GM20431 (cell line): ENCODE measurements around the gene CEACAM4.
"Not testable (repeated sequence)": the region's sequence is repeated elsewhere in the genome, so short reads cannot be mapped to it uniquely, and the experiment has no call there.

Experiments
- in situ Hi-C: fragments of 300-500 bp; cut with MseI, MboI; formaldehyde crosslinking; loops from one replicate; pipeline ENCODE4 v1.15.0; 2020; ENCODE audit warnings: low sequenced_read_pairs; ENCODE audit not compliant: unreplicated experiment

The CEACAM4 gene

DNA sequence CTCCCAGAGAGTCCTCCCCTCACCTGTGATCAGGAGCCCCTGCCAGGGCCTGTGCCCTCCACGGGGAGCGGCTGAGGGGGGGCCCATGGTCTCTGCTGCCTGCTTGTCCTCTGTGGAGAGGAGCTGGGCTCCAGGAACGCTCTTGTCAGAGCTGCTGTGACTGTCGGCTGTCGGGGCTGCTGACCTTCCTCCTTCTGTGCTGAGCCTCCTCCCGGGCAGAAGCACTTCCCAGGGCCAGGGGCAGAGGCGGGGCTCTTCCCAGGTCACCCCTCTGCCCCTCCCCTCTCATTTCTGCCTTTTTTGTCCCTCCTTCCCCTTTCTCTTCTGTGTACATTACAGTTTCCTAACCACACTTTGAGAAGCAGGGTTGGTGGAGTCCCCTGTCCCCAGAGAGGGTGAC is at the start of gene CEACAM4:
TSS of gene CEACAM4 (minus strand) at position 198 of the 400 bp plus-strand sequence. CDS start at position 87, 111 bp downstream.
- in situ Hi-C loops = no loop called here

DNA sequence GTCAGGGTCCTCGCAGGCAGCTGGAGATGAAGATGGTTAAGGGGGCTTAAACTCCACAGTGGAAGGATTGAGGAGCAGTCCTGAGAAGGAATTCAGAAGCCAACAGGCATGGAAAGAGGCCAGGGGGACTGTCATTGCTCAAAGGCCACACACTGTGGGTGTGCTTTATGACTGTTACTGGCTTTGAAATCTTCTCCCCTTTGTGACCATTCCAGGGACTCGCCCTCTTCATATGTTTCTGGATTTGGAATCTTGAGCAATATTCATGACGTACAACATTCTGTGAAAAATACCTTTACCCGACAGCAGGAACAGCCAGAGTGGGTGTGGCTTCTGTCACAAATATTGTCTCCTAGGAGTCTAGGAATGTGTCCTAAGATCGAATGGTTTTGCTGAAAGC is 44.6 kb upstream of the CEACAM4 start:
- in situ Hi-C loops = no loop called here

DNA sequence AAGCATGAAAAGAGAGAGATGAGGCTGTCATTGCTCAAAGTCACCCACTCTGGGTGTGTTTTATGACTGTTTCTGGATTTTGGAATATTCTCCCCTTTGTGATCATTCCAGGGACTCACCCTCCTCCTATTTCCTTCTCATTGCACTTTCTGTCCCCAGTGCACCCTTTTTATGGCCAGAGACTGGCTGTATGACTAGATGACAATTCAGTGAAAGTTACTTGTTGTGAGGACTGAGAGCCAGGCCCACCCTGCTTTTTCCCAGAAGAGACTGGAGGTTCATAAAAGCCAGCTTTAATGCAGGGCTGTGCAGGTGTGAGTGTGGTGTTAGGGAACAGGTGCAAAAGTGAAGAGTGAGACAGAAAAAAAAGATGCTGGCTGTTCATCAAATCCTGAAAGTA is 43.9 kb upstream of the CEACAM4 start:
- in situ Hi-C loops = no loop called here

DNA sequence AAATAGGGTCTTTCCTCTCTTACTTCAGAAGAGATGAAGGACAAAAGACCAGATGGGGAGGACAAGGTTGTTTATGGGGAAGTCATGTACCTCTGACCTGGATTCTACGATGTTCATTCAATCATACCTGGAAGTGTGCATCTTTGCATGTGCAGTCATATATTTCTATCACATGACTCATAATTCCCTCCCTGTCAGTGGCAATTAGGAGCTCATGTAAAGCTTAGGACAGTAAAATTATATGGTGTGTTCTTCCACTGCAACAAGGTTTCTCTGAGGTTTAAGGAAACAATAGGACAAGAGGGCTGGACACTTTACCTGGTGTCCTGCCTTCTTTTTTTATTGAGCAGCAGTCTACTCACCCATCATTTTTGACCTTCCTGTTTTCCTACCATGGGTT is 41.4 kb upstream of the CEACAM4 start:
- in situ Hi-C loops = no loop called here

DNA sequence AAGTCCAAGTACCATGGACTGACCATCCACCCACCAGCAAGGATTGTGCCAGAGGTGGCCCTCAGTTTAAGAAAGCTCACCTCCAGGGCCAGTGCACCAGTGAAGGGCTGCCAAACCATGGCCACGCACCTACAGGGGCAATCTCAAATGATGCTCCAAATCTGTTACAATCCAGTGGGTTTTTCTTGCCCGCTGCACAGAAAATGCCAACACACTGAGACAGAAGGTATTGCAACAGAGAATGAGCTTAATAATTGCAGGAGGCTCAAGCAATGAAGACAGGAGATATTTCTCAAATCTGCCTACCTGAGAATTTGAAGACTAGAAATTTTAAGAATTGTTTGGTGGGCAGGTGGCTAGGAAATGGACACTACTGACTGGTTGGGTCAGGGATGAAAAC is 39.2 kb upstream of the CEACAM4 start:
- in situ Hi-C loops = no loop called here

DNA sequence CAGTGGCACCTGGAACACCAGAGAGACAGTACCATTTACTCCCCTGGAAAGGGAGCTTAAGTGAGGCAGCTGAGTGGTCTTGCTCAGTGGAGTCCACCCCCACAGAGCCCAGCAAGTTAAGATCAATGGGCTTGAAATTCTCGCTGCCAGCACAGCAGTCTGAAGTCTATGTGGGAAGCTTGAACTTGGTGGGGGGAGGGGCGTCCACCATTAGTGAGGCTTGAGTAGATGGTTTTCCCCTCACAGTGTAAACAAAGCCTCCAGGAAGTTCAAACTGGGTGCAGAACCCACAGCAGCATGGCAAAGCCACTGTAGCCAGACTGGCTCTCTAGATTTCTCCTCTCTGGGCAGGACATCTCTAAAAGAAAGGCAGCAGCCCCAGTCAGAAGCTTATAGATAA is 30.3 kb upstream of the CEACAM4 start:
- in situ Hi-C loops = no loop called here

DNA sequence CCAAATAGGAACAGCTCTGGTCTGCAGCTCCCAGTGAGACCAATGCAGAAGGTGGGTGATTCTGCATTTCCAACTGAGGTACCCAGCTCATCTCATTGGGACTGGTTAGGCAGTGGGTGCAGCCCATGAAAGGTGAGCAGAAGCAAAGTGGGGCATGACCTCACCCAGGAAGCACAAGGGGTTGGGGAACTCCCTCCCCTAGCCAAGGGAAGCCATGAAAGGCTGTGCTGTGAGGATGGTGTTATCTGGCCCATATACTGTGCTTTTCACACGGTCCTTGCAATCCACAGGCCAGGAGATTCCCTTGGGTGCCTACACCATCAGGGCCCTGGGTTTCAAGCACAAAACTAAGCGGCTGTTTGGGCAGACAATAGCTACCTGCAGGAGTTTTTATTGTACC is 29.9 kb upstream of the CEACAM4 start:
- in situ Hi-C loops = not testable (repeated sequence)

DNA sequence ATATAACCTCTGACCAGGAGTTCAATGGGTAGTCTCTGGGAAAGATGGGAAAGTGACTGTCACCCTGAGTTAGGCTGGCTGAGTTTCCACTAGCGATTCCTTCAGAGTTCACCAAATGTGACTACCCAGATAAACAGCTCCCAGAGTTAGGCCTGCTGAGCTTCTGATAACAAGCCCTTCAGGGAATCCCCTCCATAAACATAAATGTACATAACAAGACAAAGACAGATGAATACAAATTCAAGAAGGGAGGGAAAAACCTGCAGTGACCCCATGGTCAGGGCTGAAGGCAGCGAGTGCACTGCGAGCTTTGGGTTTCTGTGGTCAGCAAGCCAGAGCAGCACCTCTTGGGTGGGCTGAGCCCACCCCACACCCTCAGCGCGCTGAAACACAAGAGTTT is 25.4 kb upstream of the CEACAM4 start:
- in situ Hi-C loops = no loop called here

DNA sequence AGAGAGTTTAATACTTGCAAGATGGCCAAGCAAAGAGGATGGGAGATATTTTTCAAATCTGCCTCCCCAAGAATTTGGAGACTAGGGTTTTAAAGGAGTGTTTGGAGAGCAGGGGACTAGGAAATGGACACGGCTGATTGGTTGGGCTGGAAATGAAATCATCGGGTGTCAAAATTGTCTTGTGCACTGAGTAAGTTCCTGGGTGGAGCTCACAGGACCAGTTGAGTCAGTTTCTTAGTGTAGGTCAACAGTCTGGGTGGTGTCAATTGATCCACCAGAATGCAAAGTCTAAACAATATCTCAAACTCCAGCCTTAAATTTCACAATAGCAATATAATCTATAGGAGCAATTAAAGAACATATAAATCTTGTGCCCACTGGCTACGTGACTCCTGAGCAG is 23.0 kb upstream of the CEACAM4 start:
- in situ Hi-C loops = no loop called here

DNA sequence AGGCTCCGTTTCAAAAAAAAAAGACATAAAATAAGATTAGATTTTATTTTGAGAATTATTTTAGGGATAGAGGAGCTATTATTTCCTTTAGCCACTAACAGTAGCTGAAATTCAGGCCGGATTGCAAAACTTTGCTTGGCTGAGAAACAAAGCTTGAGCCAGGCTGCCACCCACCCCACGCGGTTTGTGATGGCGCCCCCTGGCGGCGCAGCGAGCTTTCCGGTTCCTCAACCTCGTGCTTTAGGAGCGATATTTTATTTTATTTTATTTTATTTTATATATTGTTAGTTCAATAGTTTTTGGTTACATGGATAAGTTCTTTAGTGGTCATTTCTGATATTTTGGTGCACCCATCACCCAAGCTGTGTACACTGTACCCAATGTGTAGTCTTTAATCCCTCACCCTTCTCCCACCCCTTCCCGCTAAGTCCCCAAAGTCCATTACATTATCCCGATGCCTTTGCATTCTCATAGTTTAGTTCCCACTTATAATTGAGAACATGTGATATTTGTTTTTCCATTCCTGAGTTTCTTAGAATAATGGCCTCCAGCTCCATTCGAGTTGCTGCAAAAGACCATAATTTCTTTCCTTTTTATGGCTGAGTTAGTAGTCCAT is 19.8 kb upstream of the CEACAM4 start:
- in situ Hi-C loops = no loop called here

DNA sequence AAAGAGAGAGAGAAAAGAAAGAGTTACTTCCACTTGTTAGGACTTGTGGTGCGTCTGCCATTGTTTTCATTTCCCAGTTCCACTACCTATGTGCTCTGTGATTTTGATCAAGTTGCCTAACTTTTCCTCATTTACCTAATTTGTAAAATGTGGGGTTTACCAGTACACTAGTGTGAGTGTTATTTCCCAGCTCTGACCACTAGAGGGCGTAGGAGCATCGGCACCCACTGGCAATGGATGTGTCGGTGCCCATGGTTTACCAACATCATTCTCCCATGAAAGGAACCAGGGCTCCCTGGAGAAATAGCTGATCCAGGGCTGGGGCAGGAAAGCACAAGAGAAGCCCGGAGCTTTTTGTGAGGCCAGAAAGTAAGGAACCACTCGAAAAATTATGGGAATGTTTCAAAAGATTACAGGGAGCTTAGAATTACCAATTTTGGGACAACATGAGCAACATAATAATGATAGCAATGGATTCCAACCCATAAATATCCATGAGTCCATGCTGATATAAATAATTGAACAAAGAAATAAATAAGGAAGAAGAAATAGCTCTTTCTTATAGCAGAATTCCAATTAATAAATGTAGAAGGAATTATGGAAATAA is 15.1 kb upstream of the CEACAM4 start:
- in situ Hi-C loops = no loop called here

DNA sequence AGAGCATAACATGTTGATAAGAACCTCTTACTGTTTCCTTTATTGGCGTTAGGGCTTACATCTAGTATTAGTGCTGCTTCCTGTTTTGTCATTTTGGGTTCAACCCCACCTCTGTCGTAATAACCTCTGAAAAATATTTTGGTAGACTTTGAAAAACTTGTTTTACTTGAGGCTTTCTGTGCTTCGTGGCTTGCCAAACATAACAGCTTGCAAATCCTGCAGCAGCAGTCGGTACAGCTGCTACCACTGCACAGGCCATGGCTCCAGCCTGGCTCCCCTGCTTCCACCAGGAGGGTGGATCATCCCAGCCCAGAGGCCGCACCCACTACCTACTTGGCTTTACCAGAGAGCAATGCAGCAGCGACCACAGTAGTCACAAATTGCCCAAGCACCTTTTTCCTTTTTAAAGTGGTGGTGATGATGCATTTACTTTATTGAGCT is 11.8 kb upstream of the CEACAM4 start:
- in situ Hi-C loops = no loop called here

DNA sequence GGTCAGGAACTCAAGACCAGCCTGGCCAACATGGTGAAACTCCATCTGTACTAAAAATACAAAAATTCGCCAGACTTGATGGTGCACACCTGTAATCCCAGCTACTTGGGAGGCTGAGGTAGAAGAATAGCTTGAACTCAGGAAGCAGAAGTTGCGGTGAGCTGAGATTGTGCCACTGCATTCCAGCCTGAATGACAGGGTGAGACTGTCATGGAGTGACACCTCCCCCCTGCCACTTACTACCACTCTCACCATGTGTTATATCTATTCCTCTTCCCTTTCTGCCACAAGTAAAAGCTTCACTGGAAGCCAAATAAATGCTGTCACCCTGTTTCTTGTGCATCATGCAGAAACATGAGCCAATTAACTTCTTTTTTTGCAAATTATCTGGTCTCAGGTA is 10.6 kb upstream of the CEACAM4 start:
- in situ Hi-C loops = no loop called here

DNA sequence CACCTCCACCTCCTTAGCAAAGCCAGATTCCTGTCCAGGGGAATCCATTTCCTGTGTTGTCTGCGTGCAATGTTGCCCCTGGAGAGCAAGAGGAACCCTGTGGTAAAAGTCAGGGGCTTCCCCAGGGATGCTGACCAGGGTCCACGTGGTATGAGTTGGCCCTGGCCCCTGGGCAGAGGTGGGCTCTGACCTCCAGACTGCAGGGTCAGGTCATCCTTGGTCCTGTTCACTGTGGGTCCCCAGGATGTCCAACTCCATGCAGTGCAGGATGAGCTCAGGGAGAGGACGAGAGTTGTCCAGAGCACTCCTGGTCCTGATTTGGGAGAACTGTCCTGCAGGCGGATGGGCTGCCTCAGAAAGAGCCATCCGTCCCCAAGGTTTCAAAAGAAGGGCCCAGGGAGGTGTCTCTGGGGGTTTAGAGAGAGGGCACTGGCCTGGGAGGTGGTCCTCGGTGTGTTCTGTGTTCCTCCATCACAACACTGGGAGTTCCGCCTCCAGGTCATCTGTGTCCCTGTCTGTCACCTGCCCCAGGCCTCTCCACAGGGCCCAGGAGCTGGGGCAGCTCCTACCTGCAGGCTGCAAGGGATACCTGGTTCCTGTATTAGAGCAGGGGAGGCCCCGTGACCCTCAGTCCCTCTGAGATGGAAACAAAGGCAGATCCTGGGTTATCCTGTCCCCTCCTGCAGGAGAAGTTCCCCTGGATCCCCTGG is 1.2 kb upstream of the CEACAM4 start:
- in situ Hi-C loops = no loop called here

DNA sequence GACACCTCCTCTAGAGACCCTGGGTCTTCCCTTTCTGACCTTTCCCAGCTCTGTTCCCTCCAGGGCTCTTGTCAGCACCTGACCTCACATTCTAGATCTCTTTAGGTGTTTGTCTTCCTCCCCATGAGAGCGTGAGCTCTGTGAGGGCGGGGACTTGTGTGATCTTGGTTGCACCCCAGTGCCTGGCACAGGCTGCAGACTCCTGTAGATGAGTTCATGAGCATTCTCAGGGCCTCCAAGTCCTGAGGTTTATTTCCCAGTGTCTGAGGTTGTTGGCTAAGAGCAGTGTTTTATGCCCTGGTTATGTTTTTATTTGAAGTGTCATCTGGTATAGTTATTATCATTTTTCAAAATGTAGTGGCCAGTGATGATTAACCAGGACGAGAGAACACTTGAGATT is 596 bp downstream of the CEACAM4 start:
- in situ Hi-C loops = no loop called here

DNA sequence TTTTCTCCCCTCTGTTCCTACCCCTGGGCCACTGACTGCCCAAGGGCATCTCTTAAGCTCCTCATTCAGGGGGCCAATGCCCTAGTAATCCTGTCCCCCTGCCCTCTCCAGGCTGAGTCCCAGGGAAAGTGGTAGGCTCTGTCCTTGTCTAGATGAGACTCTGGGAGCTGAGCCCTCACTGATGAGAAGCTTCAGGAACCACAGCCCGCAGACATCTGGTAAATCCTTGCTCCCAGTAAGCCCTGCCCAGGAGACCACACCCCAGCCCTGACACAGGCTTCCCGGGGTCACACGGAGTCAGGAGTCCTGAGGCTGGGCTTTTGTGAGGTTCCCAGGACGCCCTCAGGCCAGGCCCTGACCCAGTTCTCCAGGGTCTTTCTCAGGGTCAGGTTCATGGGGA is 1.9 kb downstream of the CEACAM4 start:
- in situ Hi-C loops = no loop called here

DNA sequence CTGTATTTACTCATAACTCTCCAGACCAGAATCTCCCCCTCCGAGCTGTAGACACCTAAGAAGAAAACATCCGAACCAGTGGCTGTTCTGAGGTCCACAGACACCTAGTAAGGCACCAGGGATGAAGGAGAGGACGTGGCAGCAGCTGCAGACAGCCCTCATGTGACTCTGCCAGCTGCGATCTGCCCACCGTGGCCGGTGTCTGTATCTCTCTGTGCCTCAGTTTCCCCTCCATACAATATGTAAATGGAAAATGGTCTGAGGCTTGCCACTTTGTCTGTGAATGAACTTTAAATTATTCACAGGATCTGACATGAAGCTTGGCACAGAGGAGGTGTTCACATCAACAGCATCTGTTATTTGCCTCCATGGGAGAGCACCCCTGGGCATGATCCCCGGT is 2.4 kb downstream of the CEACAM4 start:
- in situ Hi-C loops = no loop called here

DNA sequence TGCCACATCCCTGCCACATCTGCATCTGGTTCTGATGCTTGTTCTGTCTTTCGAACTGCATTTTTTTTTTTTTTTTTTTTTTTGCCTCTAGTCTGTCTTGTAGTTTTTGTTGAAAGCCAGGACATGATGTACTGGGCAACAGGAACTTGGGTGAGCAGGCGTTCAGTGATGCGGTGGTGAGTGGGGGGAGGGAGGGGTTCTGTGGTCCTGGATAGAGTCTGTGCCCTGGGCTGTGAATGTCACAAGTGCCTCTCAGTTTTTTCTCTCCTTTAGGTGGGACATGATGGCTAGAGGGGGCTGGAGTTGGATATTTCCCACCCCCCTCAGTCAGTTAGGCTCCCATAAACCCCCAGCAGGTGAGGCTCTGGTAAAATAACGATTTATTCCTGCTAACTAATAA is 3.5 kb downstream of the CEACAM4 start:
- in situ Hi-C loops = no loop called here

DNA sequence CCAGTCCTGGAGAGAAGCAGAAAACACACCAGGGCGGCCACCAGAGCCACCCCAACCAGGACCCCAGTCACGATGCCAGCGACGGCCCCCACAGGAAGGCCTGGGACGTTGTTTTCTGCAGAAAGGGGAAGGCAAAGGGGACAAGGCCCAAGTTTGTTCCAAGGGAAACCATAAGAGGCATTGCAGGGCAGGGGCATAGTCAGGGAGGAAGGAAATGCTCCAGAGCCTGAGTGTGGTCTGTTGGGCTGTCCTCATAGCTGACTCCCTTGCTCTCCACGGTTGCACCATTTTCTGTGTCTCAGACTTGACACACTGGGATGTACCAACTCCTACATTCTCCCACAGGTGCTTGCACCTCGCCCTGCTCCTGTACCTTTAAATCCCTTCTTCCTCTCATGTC is 5.2 kb downstream of the CEACAM4 start:
- in situ Hi-C loops = no loop called here

DNA sequence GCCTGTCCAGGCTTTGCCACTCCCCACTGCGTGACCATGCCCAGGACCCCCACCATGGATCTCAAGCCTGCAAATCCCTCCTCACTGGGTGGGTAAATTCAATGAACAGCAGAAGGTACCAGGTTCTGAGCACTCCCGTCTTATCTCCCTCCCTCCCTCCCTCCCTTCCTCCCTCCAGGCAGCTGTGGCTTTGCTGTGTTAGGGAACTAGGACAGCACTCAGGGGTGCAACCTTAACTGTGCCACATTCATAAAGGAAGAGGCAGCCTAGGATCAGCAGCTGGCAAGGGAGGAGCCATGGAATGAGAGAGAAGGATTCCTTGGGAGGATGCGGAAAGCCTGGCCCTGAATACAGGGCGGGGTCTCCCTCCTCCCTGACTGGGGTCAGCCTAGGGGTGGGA is 5.6 kb downstream of the CEACAM4 start:
- in situ Hi-C loops = no loop called here

DNA sequence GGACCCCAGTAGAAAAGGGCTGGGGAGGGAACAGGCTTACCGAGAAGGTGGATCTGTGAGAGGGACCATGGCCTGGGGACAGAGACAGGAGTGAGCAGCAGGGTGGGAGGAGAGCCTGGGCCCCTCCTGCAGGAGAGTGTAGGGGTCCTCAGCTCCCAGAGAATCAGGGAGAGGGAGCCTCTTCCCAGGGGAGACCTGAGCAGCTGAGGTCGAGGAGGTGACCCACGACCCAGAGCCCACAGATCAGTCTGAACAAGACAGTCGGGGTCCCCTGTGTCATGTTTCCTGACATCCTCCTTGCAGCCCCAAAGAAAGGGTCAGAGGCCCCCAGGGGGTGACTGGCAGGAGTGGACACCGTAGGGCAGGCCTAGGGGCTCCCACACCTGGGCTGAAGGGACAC is 6.7 kb downstream of the CEACAM4 start:
- in situ Hi-C loops = no loop called here
